NB4 (cell line): Measurements from ENCODE around the gene ATG5.

ENCODE experiments used
- DNase-seq: peaks from one replicate; pipeline ENCODE4 v3.0.0; 2010; ENCODE audit warnings: low read depth
- H3K4me3 ChIP-seq: one replicate; pipeline ENCODE4 v1.5.1; 2011; ENCODE audit warnings: mild to moderate bottlenecking, low read depth, low read length, moderate library complexity
- MYC ChIP-seq: IDR thresholded peaks from 2 replicates; pipeline ENCODE4 v1.6.1; 2011; ENCODE audit warnings: low read depth, low read length
- POLR2A ChIP-seq: IDR thresholded peaks from 2 replicates; pipeline ENCODE4 v1.6.1; 2011; ENCODE audit warnings: mild to moderate bottlenecking; ENCODE audit not compliant: insufficient read length; ENCODE audit errors: extremely low read depth
- TF ChIP-seq, protein P1 (sequence below): IDR thresholded peaks from 2 replicates; pipeline ENCODE4 v1.6.1; 2011; ENCODE audit warnings: low read depth, low read length
- TF ChIP-seq, protein P2 (sequence below): IDR thresholded peaks from one replicate; pipeline ENCODE4 v1.5.1; 2012; ENCODE audit warnings: low read depth, low read length

Gene ATG5

DNA sequence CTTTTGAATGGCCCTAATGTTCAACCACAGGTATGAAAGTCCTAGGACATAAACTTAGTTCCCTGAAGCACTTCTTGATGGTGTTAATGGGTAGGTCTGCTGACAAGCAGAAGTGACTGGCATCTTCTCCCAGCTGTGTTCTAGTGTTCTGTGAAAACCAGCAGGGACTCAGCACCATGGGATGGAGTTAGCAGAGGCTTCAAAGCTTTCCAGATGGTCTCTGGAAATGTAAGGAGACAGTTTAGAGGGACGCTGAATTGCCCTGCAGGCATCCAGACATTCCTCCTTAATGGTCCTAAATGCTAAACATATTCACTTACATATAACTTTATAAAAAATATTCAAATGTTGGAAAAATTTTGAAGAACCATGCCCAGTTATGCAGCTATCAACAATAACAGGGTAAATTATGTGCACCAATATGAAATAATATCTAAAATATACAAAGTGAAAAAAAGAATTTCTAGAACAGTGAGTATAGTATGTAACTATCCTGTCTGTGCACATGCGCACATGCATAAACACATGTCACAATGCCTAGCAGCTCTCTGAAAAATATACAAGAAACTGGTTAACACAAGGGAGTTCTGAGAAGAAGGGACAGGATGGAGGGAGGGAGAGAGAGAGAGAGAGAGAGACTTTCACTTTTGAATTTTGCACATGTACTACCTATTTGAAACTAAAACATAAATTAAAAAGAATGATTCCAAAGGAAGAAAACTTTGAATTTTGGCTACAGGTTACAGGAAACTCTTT, 152.3 kb downstream of the ATG5 start:
- TF ChIP-seq, protein P1, sequence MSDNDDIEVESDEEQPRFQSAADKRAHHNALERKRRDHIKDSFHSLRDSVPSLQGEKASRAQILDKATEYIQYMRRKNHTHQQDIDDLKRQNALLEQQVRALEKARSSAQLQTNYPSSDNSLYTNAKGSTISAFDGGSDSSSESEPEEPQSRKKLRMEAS, result no peak
- no peak for TF ChIP-seq POLR2A
- no peak for TF ChIP-seq MYC
- TF ChIP-seq, protein P2, sequence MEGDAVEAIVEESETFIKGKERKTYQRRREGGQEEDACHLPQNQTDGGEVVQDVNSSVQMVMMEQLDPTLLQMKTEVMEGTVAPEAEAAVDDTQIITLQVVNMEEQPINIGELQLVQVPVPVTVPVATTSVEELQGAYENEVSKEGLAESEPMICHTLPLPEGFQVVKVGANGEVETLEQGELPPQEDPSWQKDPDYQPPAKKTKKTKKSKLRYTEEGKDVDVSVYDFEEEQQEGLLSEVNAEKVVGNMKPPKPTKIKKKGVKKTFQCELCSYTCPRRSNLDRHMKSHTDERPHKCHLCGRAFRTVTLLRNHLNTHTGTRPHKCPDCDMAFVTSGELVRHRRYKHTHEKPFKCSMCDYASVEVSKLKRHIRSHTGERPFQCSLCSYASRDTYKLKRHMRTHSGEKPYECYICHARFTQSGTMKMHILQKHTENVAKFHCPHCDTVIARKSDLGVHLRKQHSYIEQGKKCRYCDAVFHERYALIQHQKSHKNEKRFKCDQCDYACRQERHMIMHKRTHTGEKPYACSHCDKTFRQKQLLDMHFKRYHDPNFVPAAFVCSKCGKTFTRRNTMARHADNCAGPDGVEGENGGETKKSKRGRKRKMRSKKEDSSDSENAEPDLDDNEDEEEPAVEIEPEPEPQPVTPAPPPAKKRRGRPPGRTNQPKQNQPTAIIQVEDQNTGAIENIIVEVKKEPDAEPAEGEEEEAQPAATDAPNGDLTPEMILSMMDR, result no peak
- DNase-seq, result no peak
- H3K4me3 ChIP-seq, result no peak overlapping the region

DNA sequence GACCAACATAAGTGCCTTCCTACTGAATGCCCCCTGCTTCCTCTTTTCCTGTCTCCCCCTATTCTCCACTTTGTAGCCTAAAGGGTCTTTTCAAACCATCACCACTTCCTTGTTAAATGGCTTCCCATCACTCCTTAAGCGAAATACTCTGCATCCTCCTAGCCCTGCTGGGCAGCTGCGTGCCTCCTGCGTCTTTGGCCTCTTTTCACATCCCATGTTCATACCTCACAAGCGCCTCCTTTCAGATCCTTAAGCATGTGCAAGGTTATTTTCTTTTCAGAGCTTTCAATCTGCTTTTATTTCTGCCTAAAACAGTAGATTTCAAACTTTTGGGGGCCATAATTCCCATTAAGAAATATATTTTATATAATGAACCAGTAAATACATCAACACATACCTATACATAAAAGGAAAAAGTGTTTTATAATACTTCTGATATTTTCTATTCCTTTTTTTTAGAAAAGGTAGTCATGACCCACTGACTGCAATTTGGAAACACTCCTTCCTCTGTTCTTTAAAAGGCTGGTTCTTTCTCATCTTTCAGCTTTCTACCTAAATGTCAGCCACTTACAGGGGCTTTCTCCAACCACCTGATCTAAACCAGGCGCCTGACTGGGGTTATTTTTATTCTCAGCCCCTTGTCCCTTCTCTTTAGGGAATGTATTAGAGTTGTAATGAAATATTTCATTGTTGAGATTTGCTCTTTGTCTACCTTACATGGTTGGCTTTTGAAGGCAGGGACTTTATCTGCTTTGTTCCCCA, 155.3 kb downstream of the ATG5 start:
- no peak for DNase-seq
- TF ChIP-seq, protein P1, result no peak
- TF ChIP-seq, protein P2, result no peak
- TF ChIP-seq POLR2A (no peak), MYC (no peak)
- no peak overlapping the region for H3K4me3 ChIP-seq

GRCh38 chr6:106169517-106169916, 156.0 kb downstream of the ATG5 start:
- TF ChIP-seq MYC (no peak), POLR2A (no peak)
- TF ChIP-seq, protein P2, result no peak
- TF ChIP-seq, protein P1, result no peak
- no peak overlapping the region for H3K4me3 ChIP-seq
- DNase-seq, result no peak

- DNase-seq, result no peak
- TF ChIP-seq MYC (no peak), POLR2A (no peak)
- TF ChIP-seq, protein P1, result no peak
- TF ChIP-seq, protein P2, result no peak
- no peak overlapping the region for H3K4me3 ChIP-seq
Measured at GRCh38 chr6:106168097-106168888, 157.3 kb downstream of the ATG5 start.

DNA sequence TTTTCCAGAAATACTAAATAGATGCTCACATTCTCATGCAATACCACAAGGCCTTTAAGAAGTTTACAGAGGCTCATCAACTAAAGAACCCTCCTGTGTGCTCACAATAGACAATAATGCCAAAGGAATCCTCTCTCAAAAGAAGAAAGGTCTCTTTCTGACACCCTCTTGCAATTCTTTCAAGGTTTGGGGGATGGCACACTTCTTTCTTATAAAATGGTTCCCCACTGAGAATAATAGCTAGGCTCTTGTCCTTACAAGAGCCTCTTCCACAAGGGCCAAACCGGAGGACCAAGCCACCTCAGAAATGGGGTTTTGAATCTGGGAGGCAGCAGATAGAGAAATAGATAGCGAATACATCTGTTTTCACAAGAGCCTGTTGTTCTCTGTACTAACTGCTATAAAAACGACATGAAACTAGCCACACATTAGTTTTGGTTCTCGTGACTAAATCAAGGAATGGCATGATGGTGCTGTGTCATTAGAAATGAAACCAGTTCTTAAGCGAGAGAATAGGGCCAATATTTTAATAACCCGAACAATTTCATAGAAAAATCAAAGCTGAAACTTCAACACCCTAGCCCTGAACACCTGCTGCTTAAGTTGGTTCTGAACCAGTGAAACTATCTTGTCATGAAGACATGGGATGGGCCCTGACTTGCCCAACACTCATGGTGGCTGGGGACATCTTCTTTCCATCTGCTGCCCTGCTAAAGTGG, 158.3 kb downstream of the ATG5 start:
- TF ChIP-seq MYC, result no peak
- TF ChIP-seq, protein P2, result no peak
- no peak for TF ChIP-seq POLR2A
- TF ChIP-seq, protein P1, result no peak
- no peak overlapping the region for H3K4me3 ChIP-seq
- no peak for DNase-seq
